Measurements from ENCODE around the gene PLCB1.

DNA sequence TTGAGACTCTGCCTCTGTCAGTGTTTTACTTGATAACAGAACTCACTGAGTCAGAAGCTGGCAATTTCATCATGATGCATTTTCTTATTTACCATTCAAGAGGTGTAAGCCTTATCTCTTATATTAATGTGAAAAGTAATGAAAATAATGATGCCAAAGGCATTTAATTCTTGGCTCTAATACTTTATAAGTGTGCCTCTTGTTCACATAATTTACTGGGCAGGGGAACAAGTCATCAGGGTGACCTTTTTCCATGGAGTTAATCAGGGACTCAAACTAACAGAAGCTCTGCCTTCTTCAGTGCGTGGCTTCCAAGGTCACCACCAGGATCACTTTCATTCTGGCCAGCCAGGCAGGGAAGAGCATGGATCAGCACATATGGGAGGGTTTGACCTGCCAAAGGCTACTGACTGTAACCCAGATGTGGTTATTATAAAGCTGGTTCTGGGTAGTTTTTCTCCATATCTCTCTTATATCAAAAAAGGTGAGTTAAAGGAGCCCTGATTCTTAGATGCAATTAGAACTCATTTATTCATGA, 5.2 kb upstream of the PLCB1 start:
- TF ChIP-seq, protein P1, sequence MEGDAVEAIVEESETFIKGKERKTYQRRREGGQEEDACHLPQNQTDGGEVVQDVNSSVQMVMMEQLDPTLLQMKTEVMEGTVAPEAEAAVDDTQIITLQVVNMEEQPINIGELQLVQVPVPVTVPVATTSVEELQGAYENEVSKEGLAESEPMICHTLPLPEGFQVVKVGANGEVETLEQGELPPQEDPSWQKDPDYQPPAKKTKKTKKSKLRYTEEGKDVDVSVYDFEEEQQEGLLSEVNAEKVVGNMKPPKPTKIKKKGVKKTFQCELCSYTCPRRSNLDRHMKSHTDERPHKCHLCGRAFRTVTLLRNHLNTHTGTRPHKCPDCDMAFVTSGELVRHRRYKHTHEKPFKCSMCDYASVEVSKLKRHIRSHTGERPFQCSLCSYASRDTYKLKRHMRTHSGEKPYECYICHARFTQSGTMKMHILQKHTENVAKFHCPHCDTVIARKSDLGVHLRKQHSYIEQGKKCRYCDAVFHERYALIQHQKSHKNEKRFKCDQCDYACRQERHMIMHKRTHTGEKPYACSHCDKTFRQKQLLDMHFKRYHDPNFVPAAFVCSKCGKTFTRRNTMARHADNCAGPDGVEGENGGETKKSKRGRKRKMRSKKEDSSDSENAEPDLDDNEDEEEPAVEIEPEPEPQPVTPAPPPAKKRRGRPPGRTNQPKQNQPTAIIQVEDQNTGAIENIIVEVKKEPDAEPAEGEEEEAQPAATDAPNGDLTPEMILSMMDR (conservative IDR thresholded peaks at IDR 0.05; ENCODE audit: low read depth, low read length), result no peak
- TF ChIP-seq EZH2 (IDR thresholded peaks at IDR 0.05; ENCODE audit: borderline replicate concordance, low read depth, low read length, poor library complexity, severe bottlenecking), result no peak
